OCI-LY1 (cell line): Measurements from ENCODE around the gene WDR44.

ENCODE experiments used
- EZH2 ChIP-seq: fragments of 200-600 bp; sonication (generic), shearing (Covaris generic); IDR thresholded peaks from 2 replicates; pipeline ENCODE4 v1.8.0; 2017; ENCODE audit warnings: borderline replicate concordance, mixed run types, mild to moderate bottlenecking, antibody characterized with exemption, low read length, moderate library complexity, mixed read lengths
- TF ChIP-seq, protein P1 (sequence below): fragments of 200-600 bp; sonication (generic), shearing (Covaris generic); IDR thresholded peaks from 2 replicates; pipeline ENCODE4 v1.5.1; 2017; ENCODE audit warnings: mild to moderate bottlenecking, antibody characterized with exemption, low read length, moderate library complexity, mixed read lengths

- TF ChIP-seq, protein P1, sequence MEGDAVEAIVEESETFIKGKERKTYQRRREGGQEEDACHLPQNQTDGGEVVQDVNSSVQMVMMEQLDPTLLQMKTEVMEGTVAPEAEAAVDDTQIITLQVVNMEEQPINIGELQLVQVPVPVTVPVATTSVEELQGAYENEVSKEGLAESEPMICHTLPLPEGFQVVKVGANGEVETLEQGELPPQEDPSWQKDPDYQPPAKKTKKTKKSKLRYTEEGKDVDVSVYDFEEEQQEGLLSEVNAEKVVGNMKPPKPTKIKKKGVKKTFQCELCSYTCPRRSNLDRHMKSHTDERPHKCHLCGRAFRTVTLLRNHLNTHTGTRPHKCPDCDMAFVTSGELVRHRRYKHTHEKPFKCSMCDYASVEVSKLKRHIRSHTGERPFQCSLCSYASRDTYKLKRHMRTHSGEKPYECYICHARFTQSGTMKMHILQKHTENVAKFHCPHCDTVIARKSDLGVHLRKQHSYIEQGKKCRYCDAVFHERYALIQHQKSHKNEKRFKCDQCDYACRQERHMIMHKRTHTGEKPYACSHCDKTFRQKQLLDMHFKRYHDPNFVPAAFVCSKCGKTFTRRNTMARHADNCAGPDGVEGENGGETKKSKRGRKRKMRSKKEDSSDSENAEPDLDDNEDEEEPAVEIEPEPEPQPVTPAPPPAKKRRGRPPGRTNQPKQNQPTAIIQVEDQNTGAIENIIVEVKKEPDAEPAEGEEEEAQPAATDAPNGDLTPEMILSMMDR: no peak
- TF ChIP-seq EZH2: no peak
These were observed 91.4 kb downstream of the WDR44 start for GRCh38 chrX:118437283-118437682.
